GM12891 (cell line): ENCODE results near the gene NRXN3.

Source experiments
- DNase-seq: peaks from one replicate; pipeline ENCODE4 v3.0.0; 2011; ENCODE audit warnings: low spot score; ENCODE audit not compliant: insufficient read length
- FAIRE-seq: peaks from 2 replicates; lab custom pipeline; 2011; peaks lifted over from hg19 to GRCh38; lab: Jason Lieb, UNC
- PAX5 ChIP-seq: IDR thresholded peaks from 2 replicates; pipeline ENCODE4 v1.6.1; 2011; ENCODE audit warnings: low read length, moderate library complexity, mild to moderate bottlenecking; ENCODE audit not compliant: insufficient read depth, severe bottlenecking
- POLR2A ChIP-seq: IDR thresholded peaks from 2 replicates; pipeline ENCODE4 v1.6.1; 2011; ENCODE audit warnings: low read depth, low read length, control low read depth
- POLR2AphosphoS5 ChIP-seq: IDR thresholded peaks from 2 replicates; pipeline ENCODE4 v1.6.1; 2011; ENCODE audit warnings: low read depth, low read length, control low read depth
- POU2F2 ChIP-seq: IDR thresholded peaks from 2 replicates; pipeline ENCODE4 v1.6.1; 2011; ENCODE audit warnings: low read depth, mild to moderate bottlenecking, control low read depth, low read length, moderate library complexity
- SPI1 ChIP-seq: IDR thresholded peaks from 2 replicates; pipeline ENCODE4 v1.6.1; 2011; ENCODE audit warnings: low read depth, low read length, control low read depth
- TAF1 ChIP-seq: IDR thresholded peaks from 2 replicates; pipeline ENCODE4 v1.6.1; 2011; ENCODE audit warnings: low read depth, low read length, control low read depth

NRXN3 gene

DNA sequence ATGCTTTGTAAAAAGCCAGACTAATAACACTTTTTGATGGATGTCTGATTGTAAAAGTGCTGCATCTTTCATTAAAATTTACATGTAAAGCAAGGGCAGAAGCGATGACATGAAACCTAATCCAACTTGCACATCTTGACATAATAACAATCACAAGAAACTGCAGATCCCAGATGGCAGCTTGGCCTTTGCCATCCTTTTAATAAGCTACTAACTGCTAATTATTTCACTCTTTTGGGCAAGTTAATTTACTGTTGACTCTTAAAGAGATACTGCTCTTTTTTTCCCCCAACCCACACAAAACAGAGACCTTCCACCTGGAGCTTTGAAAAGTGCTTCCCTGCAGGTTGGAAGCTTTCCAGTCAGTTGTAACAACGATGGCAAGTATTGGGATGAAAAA, 137.5 kb downstream of the NRXN3 start:
- DNase-seq = no peak
- no peak for TF ChIP-seq POLR2AphosphoS5
- TF ChIP-seq PAX5 = no peak
- TF ChIP-seq POLR2A = no peak
- TF ChIP-seq POU2F2 = no peak
- TF ChIP-seq TAF1 = no peak
- TF ChIP-seq SPI1 = no peak
- FAIRE-seq = no peak

DNA sequence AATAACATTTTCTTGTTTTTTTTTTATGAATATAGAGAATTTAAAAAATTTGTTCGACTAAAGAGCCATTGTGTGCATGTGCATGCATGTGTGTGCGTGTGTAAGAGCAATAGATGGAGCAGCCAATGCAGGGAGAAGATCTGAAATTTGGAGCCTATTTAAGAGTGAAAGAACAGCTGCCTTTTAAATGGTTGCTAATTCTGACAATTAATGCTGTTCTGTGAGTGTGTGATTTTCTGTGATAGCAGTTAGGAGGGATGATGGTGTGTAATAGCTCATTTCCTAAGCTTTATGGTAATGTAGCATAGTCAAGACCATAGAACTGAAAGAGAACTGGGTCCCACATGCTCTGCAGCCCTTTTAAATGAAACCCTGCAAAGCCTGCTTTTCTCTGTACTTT, 137.9 kb downstream of the NRXN3 start:
- DNase-seq (no peak), FAIRE-seq (no peak)
- no peak for TF ChIP-seq POLR2AphosphoS5
- TF ChIP-seq POLR2A = no peak
- TF ChIP-seq POU2F2 = no peak
- TF ChIP-seq PAX5 = no peak
- no peak for TF ChIP-seq SPI1
- no peak for TF ChIP-seq TAF1

DNA sequence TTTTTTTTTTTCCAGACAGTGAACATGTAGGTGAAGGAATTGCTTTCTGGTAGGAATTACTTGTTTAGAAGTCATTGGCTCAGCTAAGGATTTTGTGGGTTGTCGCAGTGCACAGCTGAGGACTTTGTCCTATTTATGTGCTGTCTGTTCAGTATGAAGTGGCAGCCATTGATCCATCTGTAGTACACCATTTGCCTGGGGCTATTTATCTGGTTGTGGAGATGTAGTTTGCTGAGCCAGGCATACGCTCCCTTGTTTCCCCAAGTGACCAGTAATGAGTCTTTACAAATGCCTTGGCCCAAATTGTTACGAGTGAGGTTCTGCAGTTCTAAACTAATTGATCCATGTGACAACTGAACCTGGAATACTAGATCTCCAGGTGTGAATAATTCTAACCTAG, 140.1 kb downstream of the NRXN3 start:
- no peak for TF ChIP-seq SPI1
- DNase-seq (no peak), FAIRE-seq (no peak)

DNA sequence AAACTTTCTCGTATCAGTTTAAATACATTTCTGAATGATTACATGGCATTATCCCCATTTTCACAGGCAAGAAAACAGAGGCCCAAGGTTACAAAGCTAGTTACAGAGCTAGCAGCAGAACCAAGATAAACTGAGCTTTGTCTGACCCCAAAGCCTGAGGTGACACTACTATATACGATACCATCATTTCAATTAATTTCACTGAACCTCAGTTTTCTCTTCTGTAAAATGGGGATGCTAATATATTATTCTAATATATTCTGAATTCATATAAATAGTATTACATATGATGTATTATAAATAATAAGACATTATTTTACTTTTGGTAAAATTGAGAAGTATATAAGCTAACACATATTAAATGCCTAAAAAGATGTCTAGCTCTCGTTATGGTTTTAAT, 143.3 kb downstream of the NRXN3 start:
- FAIRE-seq = no peak
- no peak for DNase-seq
- no peak for TF ChIP-seq POLR2AphosphoS5

DNA sequence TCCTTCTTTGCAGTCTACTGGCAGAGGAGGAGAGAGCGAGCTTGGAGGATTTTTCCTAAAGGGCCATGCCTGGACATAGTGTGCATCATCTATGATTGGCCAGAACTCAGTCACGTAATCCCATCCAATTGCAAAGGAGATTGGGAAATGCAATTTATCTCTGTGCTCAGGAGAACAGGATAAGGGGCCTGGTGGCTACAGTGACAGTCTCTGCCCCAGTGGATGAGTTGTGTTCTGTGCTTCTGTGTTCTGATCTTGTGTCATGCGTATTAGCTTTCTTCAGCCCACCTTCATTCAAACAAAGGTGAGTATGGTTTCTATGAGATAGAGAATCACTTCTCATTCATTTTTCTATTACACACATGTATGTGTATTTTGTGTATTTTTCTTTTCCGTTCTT, 144.3 kb downstream of the NRXN3 start:
- no peak for FAIRE-seq
- TF ChIP-seq POLR2AphosphoS5 (no peak), POU2F2 (no peak), TAF1 (no peak)
- no peak for DNase-seq

DNA sequence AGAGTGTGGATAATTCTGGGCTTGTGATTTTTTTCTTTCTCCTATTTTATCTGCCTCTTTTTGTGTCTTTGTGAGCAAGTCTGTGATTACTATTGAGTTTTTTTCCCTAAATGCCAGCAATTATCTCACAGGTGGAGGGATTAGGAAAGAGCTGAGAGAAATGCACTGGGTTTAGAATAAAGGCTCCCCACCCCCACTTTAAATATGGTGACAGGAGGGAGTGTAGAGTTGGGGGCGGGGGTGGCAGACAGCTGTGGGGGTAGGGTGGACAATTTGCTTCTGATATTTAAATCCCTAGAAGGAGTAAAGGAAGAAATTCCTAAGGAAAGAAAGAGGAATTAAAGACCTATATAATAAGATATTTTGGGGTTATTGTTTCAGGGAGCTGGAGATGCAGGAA, 145.9 kb downstream of the NRXN3 start:
- DNase-seq (no peak), FAIRE-seq (no peak)
- TF ChIP-seq SPI1 (no peak), PAX5 (no peak), POLR2AphosphoS5 (no peak), TAF1 (no peak)

DNA sequence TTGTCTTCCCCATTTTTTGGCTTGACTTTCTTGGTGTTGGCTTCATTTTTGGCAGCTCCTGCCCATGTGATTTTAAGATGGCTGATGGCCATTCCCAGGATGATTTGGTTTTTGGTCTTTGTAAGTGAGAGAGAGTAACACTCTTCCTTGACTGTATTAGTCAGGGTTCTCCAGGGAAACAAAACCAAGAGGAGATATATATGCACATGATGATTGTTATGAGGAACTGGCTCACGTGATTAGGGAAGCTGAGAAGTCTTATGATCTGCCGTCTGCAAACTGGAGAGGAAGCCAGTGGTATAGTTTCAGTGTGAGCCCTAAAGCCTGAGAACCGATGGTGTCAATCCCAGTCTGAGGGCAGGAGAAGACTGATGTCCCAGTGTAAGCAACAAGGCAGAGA, 146.6 kb downstream of the NRXN3 start:
- no peak for FAIRE-seq
- no peak for TF ChIP-seq PAX5
- TF ChIP-seq POU2F2 = no peak
- no peak for TF ChIP-seq SPI1
- TF ChIP-seq POLR2A = no peak
- TF ChIP-seq POLR2AphosphoS5 = no peak
- no peak for TF ChIP-seq TAF1
- DNase-seq = no peak

DNA sequence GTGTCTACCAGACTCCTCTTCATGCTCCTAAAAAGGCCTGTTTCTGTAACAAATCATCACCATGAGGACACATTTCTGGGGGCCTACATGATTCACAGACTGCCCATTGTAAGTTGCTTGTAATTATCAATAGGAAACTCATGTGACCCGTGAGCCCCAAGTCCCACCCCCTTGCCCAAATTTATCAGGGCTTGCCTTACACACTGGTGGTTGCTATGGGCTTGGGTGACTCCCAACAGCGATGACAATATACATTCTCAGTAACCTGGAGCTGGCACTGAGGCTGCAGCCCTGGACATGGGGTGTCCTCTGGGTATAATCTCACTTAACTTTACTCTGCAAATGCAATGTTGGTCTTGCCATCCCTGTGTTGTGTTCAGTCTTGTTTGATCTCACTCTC, 149.2 kb downstream of the NRXN3 start:
- no peak for DNase-seq
- FAIRE-seq = no peak
- TF ChIP-seq POU2F2 (no peak), POLR2A (no peak), PAX5 (no peak), POLR2AphosphoS5 (no peak), SPI1 (no peak), TAF1 (no peak)

DNA sequence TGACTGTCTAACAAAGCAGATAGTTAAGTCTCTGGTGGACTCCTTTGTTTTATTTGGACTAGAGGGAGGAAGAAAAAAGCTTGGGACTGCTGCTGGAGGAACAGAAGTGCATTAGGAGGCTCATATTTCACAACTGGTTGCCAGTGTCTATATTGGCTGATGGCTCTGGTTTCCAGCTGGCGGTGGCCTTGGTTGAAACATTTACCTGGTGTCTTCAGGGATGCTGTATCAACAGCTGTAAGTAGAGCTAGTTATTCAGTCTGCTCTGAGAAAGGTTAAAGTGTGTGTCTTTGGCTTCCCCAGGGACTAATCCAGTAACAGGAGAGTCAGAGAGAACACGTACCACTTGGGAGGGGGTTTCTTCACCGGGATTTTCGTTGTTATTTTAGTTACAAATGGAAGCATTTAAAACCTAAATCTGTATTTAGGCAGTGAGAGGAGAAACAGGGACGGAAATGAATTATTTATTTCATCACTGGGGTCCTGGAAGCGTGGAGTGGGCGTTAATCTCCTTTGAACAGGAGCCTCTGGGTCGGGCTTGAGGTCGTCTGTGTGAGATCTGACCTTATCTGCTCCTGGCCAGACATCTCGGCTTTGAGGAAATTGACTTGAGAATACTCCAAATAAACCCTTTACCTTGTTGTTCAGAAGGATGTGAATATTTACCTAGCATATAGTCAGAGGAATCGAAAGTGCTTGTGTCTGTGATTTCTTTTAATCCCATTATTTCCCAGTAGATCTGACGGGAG, 149.9 kb downstream of the NRXN3 start:
- FAIRE-seq (no peak), DNase-seq (no peak)
- TF ChIP-seq TAF1 (no peak), POLR2A (no peak), POU2F2 (no peak)

DNA sequence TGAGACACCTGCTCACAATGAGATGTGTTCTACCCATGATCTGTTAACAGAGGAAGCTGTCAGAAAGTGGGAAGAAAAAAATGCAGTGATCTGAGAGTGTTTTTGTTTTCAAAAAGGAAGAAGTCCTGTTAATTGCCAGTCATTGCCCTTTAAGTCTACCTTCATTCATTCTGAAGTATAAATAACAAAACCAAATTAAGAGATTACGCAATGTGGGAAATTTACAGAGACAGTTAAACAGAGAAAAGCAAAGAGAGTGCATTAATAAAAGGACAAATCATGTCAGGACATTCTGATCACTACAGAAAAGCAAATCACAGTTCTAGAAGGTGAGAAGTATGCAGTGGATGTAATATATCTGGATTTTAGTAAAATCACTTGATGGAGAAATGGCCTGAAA, 154.2 kb downstream of the NRXN3 start:
- FAIRE-seq = no peak
- TF ChIP-seq TAF1 (no peak), POU2F2 (no peak), PAX5 (no peak), SPI1 (no peak), POLR2A (no peak), POLR2AphosphoS5 (no peak)
- DNase-seq = no peak

DNA sequence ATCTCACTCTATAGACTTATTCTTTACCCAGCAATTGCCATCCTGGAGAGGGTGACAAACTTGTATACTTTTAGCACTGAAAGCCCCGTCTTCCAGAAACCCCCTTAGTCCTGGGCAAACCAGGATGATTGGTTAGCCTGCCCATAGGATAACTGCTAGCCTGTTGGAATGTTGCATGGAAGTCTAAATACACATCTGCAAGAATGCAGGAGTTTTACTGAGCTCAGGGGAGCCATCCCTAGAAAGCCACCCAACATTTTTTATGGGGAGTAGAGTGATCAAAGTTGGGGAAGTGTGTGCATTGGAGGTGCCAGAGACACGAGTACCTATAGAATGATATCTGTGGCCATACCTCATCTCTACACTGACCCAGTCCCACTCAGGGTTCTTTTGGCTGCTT, 155.7 kb downstream of the NRXN3 start:
- FAIRE-seq = no peak
- no peak for DNase-seq
- TF ChIP-seq TAF1 (no peak), SPI1 (no peak), POLR2A (no peak), POU2F2 (no peak), POLR2AphosphoS5 (no peak), PAX5 (no peak)
